Measurements from ENCODE around the gene IDH3B. TPM values are rescaled to one million over a fixed set of nuclear protein-coding genes. Genes with fewer than 3 reads are reported as not detected.
"Not testable (repeated sequence)": the region's sequence is repeated elsewhere in the genome, so short reads cannot be mapped to it uniquely, and the experiment has no call there.

The IDH3B gene
- total RNA-seq, 4 donors from 2014 or later: 103 to 158 (median 116) TPM

DNA sequence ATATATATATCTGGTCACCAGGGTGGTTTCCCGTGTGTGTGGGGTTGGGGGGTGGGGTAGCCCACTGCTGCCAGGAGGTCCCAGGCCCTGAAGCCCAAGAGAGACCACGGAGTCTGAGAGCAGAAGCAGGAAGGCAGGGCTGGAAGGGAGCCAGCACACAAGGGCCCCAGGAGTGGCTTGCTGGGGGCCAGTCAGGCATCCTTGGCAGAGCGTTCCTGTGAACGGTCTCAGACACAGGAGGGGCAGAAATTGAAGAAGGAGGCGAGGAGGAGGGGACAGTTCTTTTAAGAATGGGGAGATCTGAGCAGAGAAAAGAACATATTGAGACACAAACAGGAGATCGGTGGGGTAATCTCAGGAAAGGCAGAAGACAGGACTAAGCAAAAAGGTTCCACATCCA, 26.7 kb upstream of the IDH3B start:
- no peak overlapping the region for H3K4me3 ChIP-seq
- no peaks in the 10 kb centered on the region for H3K36me3 ChIP-seq
- no peak overlapping the region for H3K27ac ChIP-seq
- H3K9me3 ChIP-seq: no peaks in the 10 kb centered on the region
- no peak for TF ChIP-seq CTCF (IDR thresholded peaks at IDR 0.05)
- no peak for TF ChIP-seq EP300 (IDR thresholded peaks at IDR 0.05)
- TF ChIP-seq POLR2A (IDR thresholded peaks at IDR 0.05): no peak
- TF ChIP-seq POLR2AphosphoS5 (IDR thresholded peaks at IDR 0.05): no peak
- ATAC-seq: no peak
- 73 to 100% methylated on average over 2 to 4 of the region's 6 CpGs for WGBS, 2 donors (ENCODE audit: low coverage in 1 of 2)
- peaks cover 11% of the 10 kb centered on the region for H3K27me3 ChIP-seq
- peaks cover 0 to 27% (median 2%) of the 10 kb centered on the region in 3 donors for H3K4me1 ChIP-seq

DNA sequence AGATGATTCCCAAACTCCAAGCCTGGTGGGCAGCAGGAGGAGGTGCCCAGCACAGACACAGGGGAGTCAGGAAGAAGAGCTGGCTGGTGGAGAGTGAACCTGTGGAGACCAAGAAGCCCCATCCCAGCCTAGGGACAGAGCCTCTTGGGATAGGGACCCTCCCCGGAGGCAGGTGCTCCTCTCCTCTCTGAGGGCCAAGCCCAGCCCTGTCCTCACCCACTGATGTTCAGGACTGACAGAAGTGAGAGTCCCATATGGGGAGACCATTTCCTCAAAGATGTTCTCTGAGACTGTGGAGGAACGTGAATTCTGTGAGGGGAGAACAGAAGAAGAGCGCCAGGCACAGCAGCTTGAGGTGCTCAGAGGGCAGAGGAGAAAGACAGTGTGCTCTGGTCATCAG, 26.2 kb upstream of the IDH3B start:
- H3K9me3 ChIP-seq: no peaks in the 10 kb centered on the region
- WGBS, 2 donors (ENCODE audit: low coverage in 1 of 2): 60 to 100% methylated on average over 1 of the region's 3 CpGs
- H3K36me3 ChIP-seq: no peaks in the 10 kb centered on the region
- H3K4me1 ChIP-seq: peaks cover 0 to 27% (median 2%) of the 10 kb centered on the region in 3 donors
- no peak overlapping the region for H3K27ac ChIP-seq
- no peak overlapping the region for H3K4me3 ChIP-seq
- peaks cover 11% of the 10 kb centered on the region for H3K27me3 ChIP-seq
- ATAC-seq: no peak
- TF ChIP-seq EP300 (IDR thresholded peaks at IDR 0.05) (no peak), POLR2AphosphoS5 (IDR thresholded peaks at IDR 0.05) (no peak), POLR2A (IDR thresholded peaks at IDR 0.05) (no peak), CTCF (IDR thresholded peaks at IDR 0.05) (no peak)

DNA sequence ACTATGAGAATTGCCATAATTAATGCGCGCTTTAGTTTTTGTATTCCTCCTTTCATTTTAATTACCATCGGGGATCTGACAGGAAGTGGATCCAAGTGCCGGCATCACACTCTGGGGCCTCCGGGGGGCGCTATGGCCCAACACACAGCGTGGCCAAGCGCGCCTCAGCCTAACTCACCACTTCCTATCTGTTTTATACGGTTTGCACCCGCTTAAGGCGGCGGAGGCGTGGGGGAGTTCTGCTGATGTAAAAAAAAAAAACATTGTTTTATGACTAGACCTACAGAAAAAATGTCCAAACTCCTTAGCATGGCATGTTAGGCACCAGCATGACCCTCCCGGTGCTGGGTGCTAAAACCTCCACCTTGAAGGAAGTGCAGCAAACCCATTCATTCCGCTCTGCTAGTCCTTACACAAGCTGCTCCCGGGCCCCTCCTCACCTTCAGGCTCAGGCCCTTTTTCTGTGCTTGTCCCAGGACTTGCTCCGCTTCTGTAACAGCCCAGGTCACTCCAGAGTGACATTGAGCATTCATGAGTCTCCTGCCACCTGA, 24.1 kb upstream of the IDH3B start:
- Histone ChIP-seq H3K27me3 (peaks cover 3% of the 10 kb centered on the region), H3K36me3 (no peaks in the 10 kb centered on the region), H3K9me3 (no peaks in the 10 kb centered on the region), H3K4me1 (peaks cover 0 to 10% (median 0%) of the 10 kb centered on the region in 3 donors), H3K4me3 (no peak overlapping the region), H3K27ac (no peak overlapping the region)
- TF ChIP-seq CTCF (IDR thresholded peaks at IDR 0.05): peak in 2 of 4 experiments; percentile 37 to 56
- no peak for TF ChIP-seq POLR2AphosphoS5 (IDR thresholded peaks at IDR 0.05)
- no peak for ATAC-seq
- WGBS, 2 donors (ENCODE audit: low coverage in 1 of 2): 26 to 39% methylated on average over 10 to 17 of the region's 18 CpGs

DNA sequence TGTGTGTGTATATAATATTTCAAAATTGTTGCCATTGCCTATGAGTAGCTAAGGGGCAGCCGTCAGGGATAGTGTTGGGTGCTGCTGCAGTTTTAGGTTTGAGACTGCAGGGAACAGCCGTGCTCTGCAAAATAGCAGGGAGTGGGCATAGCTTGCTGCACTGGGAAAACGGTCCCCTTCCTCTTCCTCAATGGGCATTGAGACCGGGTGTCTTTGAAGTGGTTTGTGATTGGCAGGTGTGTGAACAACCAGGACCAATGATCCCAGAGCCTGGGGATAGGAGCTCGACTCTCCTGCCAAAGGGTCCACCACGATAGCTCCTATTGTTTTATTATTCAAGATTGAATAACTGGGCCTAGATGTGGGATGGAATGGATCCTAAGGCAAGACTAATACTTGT, 23.5 kb upstream of the IDH3B start:
- no peaks in the 10 kb centered on the region for H3K9me3 ChIP-seq
- TF ChIP-seq EP300 (IDR thresholded peaks at IDR 0.05) (no peak), CTCF (IDR thresholded peaks at IDR 0.05) (no peak), POLR2A (IDR thresholded peaks at IDR 0.05) (no peak), POLR2AphosphoS5 (IDR thresholded peaks at IDR 0.05) (no peak)
- H3K36me3 ChIP-seq: no peaks in the 10 kb centered on the region
- peaks cover 0 to 10% (median 0%) of the 10 kb centered on the region in 3 donors for H3K4me1 ChIP-seq
- H3K27ac ChIP-seq: no peak overlapping the region
- no peak for ATAC-seq
- H3K27me3 ChIP-seq: peaks cover 3% of the 10 kb centered on the region
- H3K4me3 ChIP-seq: no peak overlapping the region
- 20 to 35% methylated on average over 1 to 5 of the region's 6 CpGs for WGBS, 2 donors (ENCODE audit: low coverage in 1 of 2)

DNA sequence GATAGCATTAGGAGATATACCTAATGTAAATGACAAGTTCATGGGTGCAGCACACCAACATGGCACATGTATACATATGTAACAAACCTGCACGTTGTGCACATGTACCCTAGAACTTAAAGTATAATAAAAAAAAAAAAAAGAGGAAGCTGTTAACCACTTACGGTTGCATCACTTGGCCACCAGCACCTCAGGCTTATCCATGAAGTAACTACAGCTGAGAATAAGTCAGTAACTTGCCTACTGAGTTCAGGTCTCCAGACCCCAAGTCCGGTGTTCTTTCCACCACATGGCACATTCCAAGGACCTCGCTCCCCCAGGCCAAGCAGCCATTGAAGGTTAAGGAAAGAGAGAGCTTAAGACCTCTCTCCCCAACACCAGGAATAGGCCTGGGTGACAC, 20.8 kb upstream of the IDH3B start:
- H3K36me3 ChIP-seq, H3K27me3 ChIP-seq, ATAC-seq, H3K4me3 ChIP-seq, H3K27ac ChIP-seq, H3K9me3 ChIP-seq, H3K4me1 ChIP-seq: not testable (repeated sequence)
- 86 to 88% methylated on average over 4 of the region's 4 CpGs for WGBS, 2 donors (ENCODE audit: low coverage in 1 of 2)

GRCh38 chr20:2682040-2682439, 18.0 kb upstream of the IDH3B start:
- not testable (repeated sequence) for ATAC-seq, H3K27me3 ChIP-seq, H3K4me1 ChIP-seq, H3K9me3 ChIP-seq, H3K27ac ChIP-seq, H3K4me3 ChIP-seq, H3K36me3 ChIP-seq
- 90 to 93% methylated on average over 3 of the region's 3 CpGs for WGBS, 2 donors (ENCODE audit: low coverage in 1 of 2)
